Type B pancreatic cell (in vitro differentiated cells): ENCODE measurements around the gene TEX2. TPM values are rescaled to one million over a fixed set of nuclear protein-coding genes. Genes with fewer than 3 reads are reported as not detected.
"Not testable (repeated sequence)": the region's sequence is repeated elsewhere in the genome, so short reads cannot be mapped to it uniquely, and the experiment has no call there.

Source experiments
- DNase-seq: peaks from one replicate; pipeline ENCODE4 v3.0.0; 2021; ENCODE audit warnings: mixed read lengths; ENCODE audit not compliant: unreplicated experiment; ENCODE audit errors: extremely low spot score
- H3K27ac Mint-ChIP-seq: 2 replicates; pipeline ENCODE4 v1.8.0; 2021; ENCODE audit warnings: mild to moderate bottlenecking, mixed read lengths
- H3K27me3 Mint-ChIP-seq: 2 replicates; pipeline ENCODE4 v1.8.0; 2021; ENCODE audit warnings: mixed read lengths
- H3K36me3 Mint-ChIP-seq: 2 replicates; pipeline ENCODE4 v1.8.0; 2021; ENCODE audit warnings: mixed read lengths
- H3K4me1 Mint-ChIP-seq: one replicate; pipeline ENCODE4 v1.8.0; 2021; ENCODE audit warnings: mixed read lengths; ENCODE audit not compliant: unreplicated experiment
- H3K4me3 Mint-ChIP-seq: 2 replicates; pipeline ENCODE4 v1.8.0; 2021; ENCODE audit warnings: mild to moderate bottlenecking, mixed read lengths
- H3K9me3 Mint-ChIP-seq: 2 replicates; pipeline ENCODE4 v1.8.0; 2021; ENCODE audit warnings: mixed read lengths
- CTCF ChIP-seq: fragments of 200-600 bp; sonication (generic); conservative IDR thresholded peaks from 2 replicates; pipeline ENCODE4 v1.5.0; 2021; ENCODE audit warnings: antibody characterized with exemption, mild to moderate bottlenecking
- total RNA-seq: library from RNA; stranded (reverse); gene quantifications from 2 replicates; pipeline ENCODE4 v1.2.1, GENCODE V29; 2021; ENCODE audit warnings: low replicate concordance

Gene TEX2
- total RNA-seq, 1 donor from 2014 or later, result 23.3 TPM

GRCh38 chr17:64123114-64123513, 139.9 kb downstream of the TEX2 start:
- Mint-ChIP-seq H3K27ac (no peak overlapping the region), H3K36me3 (peaks cover 8% of the 10 kb centered on the region), H3K4me1 (peaks cover 24% of the 10 kb centered on the region), H3K27me3 (no peaks in the 10 kb centered on the region), H3K4me3 (no peak overlapping the region), H3K9me3 (no peaks in the 10 kb centered on the region)
- no peak for TF ChIP-seq CTCF
- DNase-seq, result no peak

GRCh38 chr17:64120972-64121786, 141.9 kb downstream of the TEX2 start:
- H3K4me3 Mint-ChIP-seq, H3K27ac Mint-ChIP-seq, H3K9me3 Mint-ChIP-seq, H3K36me3 Mint-ChIP-seq, DNase-seq, H3K27me3 Mint-ChIP-seq: not testable (repeated sequence)
- peaks cover 22% of the 10 kb centered on the region for H3K4me1 Mint-ChIP-seq

- H3K9me3 Mint-ChIP-seq, result no peaks in the 10 kb centered on the region
- H3K36me3 Mint-ChIP-seq, result peaks cover 8% of the 10 kb centered on the region
- H3K27ac Mint-ChIP-seq, result no peak overlapping the region
- peaks cover 21% of the 10 kb centered on the region for H3K4me1 Mint-ChIP-seq
- no peaks in the 10 kb centered on the region for H3K27me3 Mint-ChIP-seq
- no peak overlapping the region for H3K4me3 Mint-ChIP-seq
- DNase-seq, result no peak
- TF ChIP-seq CTCF, result no peak
Measured at GRCh38 chr17:64120159-64120810, 142.8 kb downstream of the TEX2 start.

GRCh38 chr17:64117981-64118979, 144.8 kb downstream of the TEX2 start:
- Mint-ChIP-seq H3K27ac (no peak overlapping the region), H3K36me3 (no peaks in the 10 kb centered on the region), H3K4me1 (peaks cover 21% of the 10 kb centered on the region), H3K4me3 (no peak overlapping the region), H3K9me3 (no peaks in the 10 kb centered on the region), H3K27me3 (no peaks in the 10 kb centered on the region)
- no peak for TF ChIP-seq CTCF
- DNase-seq, result no peak

GRCh38 chr17:64115822-64116534, 147.1 kb downstream of the TEX2 start:
- H3K27me3 Mint-ChIP-seq, result no peaks in the 10 kb centered on the region
- no peaks in the 10 kb centered on the region for H3K9me3 Mint-ChIP-seq
- no peak for TF ChIP-seq CTCF
- no peak overlapping the region for H3K27ac Mint-ChIP-seq
- H3K4me1 Mint-ChIP-seq, result peaks cover 19% of the 10 kb centered on the region
- H3K36me3 Mint-ChIP-seq, result no peaks in the 10 kb centered on the region
- no peak overlapping the region for H3K4me3 Mint-ChIP-seq
- no peak for DNase-seq
